ENCODE measurements around the gene GAS1.

The GAS1 gene

GRCh38 chr9:86921151-86921923, 26.0 kb downstream of the GAS1 start:
- FAIRE-seq, result no peak

DNA sequence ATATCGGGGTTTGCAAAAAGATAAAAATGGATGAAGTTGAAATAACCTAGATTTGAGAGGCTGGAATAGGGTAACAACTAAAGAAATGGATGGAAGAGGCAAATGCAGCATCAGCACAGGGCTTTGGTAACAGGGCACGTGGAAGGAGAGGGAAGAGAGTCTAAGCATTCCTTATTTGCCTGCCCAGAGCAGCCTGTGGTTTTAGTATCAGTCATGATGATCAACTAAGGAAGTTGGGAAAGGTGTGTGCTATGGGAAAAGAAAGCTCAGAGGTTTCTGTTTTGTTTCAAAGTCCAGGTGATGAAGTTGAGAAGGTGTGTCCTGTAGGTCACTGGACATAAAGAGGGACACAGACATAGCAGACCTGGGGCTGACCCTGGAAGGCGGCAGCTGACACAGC, 28.8 kb downstream of the GAS1 start:
- FAIRE-seq, result no peak

- no peak for FAIRE-seq
Observed at GRCh38 chr9:86912210-86912609, 35.1 kb downstream of the GAS1 start.

DNA sequence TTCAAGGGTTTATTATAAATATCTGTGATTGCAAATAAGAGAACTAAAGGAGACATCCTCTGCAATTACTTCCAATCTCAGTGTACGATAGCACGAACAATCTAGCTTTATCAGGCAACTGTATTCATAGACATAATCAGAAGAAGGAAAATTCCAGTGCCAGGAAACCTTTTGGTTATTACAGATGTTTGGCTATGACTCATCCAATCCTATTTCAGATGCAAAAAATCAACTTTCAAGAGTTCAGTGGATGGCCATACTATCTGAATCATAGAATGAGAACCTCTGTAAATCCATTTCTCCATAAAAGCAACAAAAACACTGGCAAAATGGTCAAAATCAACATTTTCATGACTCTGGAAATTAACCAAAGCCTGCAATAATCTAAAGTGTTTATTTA, 37.9 kb downstream of the GAS1 start:
- no peak for FAIRE-seq

GRCh38 chr9:86908261-86908660, 39.0 kb downstream of the GAS1 start:
- FAIRE-seq, result no peak

DNA sequence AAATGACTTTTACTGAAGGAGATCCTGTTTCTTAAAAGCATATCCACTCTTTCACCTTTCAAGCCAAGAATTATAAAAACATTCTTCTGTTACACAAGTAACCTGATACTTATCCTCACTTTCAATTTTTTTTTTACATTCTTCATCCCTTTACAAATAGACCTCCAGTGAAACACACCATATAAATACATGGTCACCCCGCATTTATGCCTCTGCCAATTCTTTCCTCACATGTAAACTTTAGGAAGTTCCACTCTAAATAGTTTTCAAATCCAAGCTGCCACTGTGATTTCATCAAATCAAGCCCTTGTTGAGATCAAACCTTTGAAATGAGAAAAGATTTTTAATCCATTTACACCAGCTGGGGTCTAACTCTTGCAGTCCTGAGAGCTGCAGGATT, 40.0 kb downstream of the GAS1 start:
- FAIRE-seq, result no peak

DNA sequence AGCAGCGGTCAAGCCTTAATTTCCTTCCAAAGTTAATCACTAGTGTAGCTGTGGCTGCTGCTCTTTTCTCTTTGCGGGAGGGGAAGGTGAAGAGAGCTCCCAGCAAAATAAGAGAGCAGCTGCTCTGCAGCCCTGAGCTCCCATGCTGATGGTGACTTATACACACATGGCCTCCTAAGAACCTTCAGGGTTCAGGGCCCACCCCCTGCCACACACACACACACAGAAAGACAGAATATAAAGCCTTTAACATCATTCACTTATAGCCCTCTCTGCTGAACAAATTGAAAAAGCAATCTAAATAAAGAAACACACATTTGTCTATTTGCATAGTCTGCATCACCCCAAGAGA, 43.6 kb downstream of the GAS1 start:
- FAIRE-seq, result no peak

DNA sequence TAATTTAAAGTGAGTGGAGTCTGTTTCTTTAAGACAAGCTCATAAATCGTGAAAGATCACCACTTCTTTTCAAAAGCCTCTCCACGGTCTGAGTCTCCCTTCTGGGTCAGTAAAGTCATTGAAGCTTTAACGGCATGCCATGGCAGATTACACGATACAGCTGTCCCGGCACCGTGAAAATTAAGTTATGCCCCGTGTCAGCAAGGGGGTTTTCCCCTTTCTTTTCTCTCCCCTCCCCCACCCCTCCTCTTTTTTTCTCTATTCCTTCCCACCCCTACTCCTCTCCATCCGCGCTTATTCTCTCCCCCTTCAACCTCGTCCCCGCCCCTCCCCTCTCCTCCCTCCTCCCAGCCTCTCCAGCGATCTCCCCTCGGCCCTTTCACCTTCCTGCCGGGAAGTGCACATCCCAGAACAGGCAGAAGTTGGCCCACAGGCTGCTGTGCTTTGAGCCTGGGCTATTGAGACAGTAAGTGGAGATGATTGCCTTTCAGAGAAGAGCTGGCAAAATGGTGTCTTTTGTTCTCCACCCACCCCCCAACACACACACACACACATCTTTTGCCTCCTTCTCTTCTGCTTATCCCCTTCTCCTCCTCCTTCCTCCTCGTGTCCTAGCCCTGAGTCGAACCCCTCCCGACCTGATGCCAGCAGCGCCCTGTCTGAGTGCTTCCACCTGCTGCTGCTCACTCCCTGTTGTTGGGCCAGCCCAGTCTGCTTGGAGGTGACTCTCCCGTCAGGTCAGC, 44.1 kb downstream of the GAS1 start:
- FAIRE-seq, result no peak

GRCh38 chr9:86902586-86902985, 44.7 kb downstream of the GAS1 start:
- no peak for FAIRE-seq

- FAIRE-seq, result no peak
Observed at GRCh38 chr9:86902176-86902575, 45.1 kb downstream of the GAS1 start.

GRCh38 chr9:86901511-86901910, 45.8 kb downstream of the GAS1 start:
- no peak for FAIRE-seq

Measured in G401.6 (cell line).